Stomach smooth muscle (tissue), 2 donors: Measurements from ENCODE around the gene ABCC2.

Experiments
- H3K27ac ChIP-seq: one replicate; pipeline ENCODE4 v1.7.0; 2013; ENCODE audit warnings: mild to moderate bottlenecking, low read length, inconsistent platforms
- H3K27me3 ChIP-seq, 2 donors: one replicate each; pipeline ENCODE4 v1.7.0; 2013; ENCODE audit warnings: low read length in 2 of 2; ENCODE audit not compliant: insufficient read depth in 2 of 2, control insufficient read depth in 1 of 2
- H3K36me3 ChIP-seq, 2 donors: one replicate each; pipeline ENCODE4 v1.7.0; 2013; ENCODE audit warnings: low read length in 2 of 2; ENCODE audit not compliant: control insufficient read depth in 2 of 2, insufficient read depth in 2 of 2
- H3K4me1 ChIP-seq: one replicate; pipeline ENCODE4 v1.7.0; 2013; ENCODE audit warnings: low read length; ENCODE audit not compliant: control insufficient read depth, insufficient read depth
- H3K4me3 ChIP-seq, 2 donors: one replicate each; pipeline ENCODE4 v1.7.0; 2013; ENCODE audit warnings: low read length in 2 of 2
- H3K9ac ChIP-seq, 2 donors: one replicate each; pipeline ENCODE4 v1.7.0; 2013; ENCODE audit warnings: low read length in 2 of 2, mild to moderate bottlenecking in 1 of 2
- H3K9me3 ChIP-seq, 2 donors: one replicate each; pipeline ENCODE4 v1.7.0; 2013; ENCODE audit warnings: low read length in 2 of 2; ENCODE audit not compliant: control insufficient read depth in 2 of 2
- donor health status: healthy.
- donor health status: Pancreatic carcinoma.

Gene ABCC2

GRCh38 chr10:99750641-99751040 is 31.8 kb upstream of the ABCC2 start:
- Histone ChIP-seq H3K9me3 (no peaks in the 10 kb centered on the region), H3K27ac (no peak overlapping the region), H3K4me1 (no peaks in the 10 kb centered on the region), H3K9ac (no peak overlapping the region), H3K4me3 (no peak overlapping the region), H3K36me3 (peaks cover 31 to 37% of the 10 kb centered on the region in 2 donors), H3K27me3 (no peaks in the 10 kb centered on the region)

DNA sequence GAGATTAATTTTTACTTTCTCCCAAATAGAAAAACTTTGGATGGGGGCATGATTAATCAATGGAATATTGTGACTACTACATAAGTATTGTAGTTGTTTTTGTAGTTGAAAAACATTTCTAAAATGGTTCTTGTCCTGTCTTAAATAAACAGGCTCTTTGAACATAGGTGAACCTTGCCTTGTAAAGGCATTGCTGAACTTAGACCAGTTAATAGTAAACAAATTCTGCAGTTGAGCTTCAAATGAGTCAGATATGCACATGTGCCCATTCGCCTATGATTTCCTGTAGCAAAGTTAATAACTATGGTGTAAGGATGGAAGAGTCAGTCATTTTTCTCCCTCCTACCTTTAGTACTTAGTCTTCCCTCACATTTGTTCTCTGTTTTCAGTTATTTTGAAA is 27.8 kb upstream of the ABCC2 start:
- Histone ChIP-seq H3K9me3 (no peaks in the 10 kb centered on the region), H3K27me3 (no peaks in the 10 kb centered on the region), H3K36me3 (peaks cover 16 to 20% of the 10 kb centered on the region in 2 donors), H3K4me3 (no peak overlapping the region), H3K9ac (no peak overlapping the region), H3K4me1 (no peaks in the 10 kb centered on the region), H3K27ac (no peak overlapping the region)

- Histone ChIP-seq H3K4me3 (no peak overlapping the region), H3K9me3 (no peaks in the 10 kb centered on the region), H3K36me3 (peaks cover 16 to 27% of the 10 kb centered on the region in 2 donors), H3K27ac (no peak overlapping the region), H3K4me1 (no peaks in the 10 kb centered on the region), H3K9ac (no peak overlapping the region), H3K27me3 (no peaks in the 10 kb centered on the region)
Observed at GRCh38 chr10:99756159-99756558, 26.3 kb upstream of the ABCC2 start.

DNA sequence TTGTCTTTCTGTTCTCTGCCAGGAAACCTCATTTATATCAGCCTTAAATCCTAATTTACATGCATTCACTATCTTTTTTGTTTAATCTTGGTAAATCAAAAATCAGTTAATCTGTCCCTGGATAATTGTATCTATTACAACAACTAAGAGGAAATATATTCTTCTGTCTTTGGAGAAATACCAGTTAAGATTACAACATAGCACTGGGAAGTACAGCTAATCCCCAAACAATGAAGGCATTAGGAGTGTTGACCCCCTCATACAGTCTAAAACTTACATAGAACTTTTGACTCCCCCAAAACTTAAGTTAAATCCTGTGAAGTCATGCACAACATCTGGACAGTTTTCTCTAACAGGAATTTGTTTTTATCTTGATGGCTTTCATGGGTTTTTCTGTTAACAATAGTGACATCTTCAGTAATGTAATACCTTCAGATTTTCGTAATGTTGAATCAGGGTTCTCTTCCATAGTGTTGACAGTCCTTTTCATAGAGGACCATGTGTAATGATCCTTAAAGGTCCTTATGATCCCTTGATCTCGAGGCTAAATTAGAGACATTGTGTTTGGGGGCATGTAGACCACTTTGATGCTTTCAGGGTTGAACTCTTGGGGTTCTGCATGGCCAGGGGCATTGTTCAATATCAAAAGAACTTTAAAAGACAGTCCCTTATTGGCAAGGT is 24.1 kb upstream of the ABCC2 start:
- H3K9me3 ChIP-seq, result no peaks in the 10 kb centered on the region
- H3K27me3 ChIP-seq, result no peaks in the 10 kb centered on the region
- H3K4me3 ChIP-seq, result no peak overlapping the region
- H3K27ac ChIP-seq, result no peak overlapping the region
- H3K9ac ChIP-seq, result no peak overlapping the region
- no peaks in the 10 kb centered on the region for H3K4me1 ChIP-seq
- peaks cover 10 to 27% of the 10 kb centered on the region in 2 donors for H3K36me3 ChIP-seq

DNA sequence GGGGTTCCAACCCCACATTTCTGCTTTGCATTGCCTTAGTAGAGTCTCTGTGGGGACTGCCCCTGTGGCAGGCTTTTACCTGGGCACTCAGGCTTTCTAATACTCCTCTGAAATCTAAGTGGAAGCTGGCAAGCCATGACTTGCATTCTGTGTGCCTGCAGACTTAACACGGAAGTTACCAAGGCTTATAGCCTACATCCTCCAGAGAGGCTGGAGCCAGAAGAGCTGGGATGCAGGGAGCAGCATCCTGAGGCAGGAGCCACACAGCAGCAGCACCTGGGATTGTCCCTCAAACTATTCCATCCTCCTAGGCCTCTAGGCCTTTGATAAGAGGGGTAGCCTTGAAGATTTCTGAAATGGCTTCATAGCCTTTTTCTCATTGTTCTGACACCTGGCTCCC is 22.1 kb upstream of the ABCC2 start:
- Histone ChIP-seq H3K9ac (no peak overlapping the region), H3K4me3 (no peak overlapping the region), H3K36me3 (peaks cover 6 to 22% of the 10 kb centered on the region in 2 donors), H3K4me1 (no peaks in the 10 kb centered on the region), H3K27me3 (no peaks in the 10 kb centered on the region), H3K9me3 (no peaks in the 10 kb centered on the region), H3K27ac (no peak overlapping the region)

DNA sequence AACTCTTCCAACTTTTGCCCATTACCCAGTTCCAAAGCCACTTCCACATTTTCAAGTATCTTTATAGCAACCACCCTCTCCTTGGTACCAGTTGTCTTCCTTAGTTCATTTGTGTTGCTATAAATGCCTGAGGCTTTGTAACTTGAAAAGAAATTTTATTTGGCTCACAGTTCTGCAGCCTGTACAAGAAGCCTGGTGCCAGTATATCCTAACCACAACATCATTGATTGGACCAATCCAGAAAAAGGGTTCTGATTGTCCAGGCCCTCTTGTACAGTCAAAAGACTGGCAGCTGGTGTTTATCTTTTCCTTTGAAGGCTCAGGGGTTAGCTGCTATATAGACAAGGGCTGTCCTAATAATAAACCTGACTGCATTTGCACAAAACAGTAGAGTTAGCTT is 21.1 kb upstream of the ABCC2 start:
- no peak overlapping the region for H3K4me3 ChIP-seq
- H3K27me3 ChIP-seq, result no peaks in the 10 kb centered on the region
- H3K36me3 ChIP-seq, result peaks cover 6 to 14% of the 10 kb centered on the region in 2 donors
- H3K27ac ChIP-seq, result no peak overlapping the region
- no peaks in the 10 kb centered on the region for H3K4me1 ChIP-seq
- H3K9me3 ChIP-seq, result no peaks in the 10 kb centered on the region
- no peak overlapping the region for H3K9ac ChIP-seq

DNA sequence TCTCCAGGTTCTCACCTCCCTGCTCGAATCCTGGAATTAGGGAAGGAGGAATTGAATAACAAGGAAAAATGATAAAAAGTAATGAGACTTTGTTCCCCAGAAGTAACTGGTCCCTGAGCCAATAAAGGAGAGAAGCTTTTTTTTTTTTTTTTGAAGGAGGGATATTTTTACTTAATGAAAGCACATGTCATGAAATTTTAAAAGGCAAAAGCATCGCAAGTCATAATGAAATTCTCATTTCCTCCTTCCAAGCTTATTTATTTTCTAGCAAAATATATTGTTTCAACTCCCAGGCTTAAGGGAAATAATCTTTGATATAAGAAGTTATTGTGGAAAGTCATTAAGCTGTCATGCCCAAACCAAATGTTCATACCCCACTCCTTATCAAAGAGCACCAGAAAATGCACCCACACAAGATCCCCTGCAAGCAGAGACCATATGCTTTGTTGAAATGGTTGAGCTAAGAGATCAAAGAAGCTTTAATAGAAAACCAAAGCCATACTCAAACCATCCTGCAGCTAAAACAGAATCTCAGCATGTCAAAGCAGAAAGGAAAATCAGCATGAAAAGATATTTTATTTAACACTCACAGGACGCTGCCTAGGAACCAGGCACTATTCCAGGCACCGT is 16.7 kb upstream of the ABCC2 start:
- no peak overlapping the region for H3K27ac ChIP-seq
- H3K4me3 ChIP-seq, result no peak overlapping the region
- H3K9ac ChIP-seq, result no peak overlapping the region
- no peaks in the 10 kb centered on the region for H3K9me3 ChIP-seq
- H3K4me1 ChIP-seq, result no peaks in the 10 kb centered on the region
- H3K27me3 ChIP-seq, result no peaks in the 10 kb centered on the region
- no peaks in the 10 kb centered on the region for H3K36me3 ChIP-seq

- H3K27ac ChIP-seq, result no peak overlapping the region
- no peak overlapping the region for H3K4me3 ChIP-seq
- H3K9me3 ChIP-seq, result no peaks in the 10 kb centered on the region
- H3K9ac ChIP-seq, result no peak overlapping the region
- H3K27me3 ChIP-seq, result no peaks in the 10 kb centered on the region
- no peaks in the 10 kb centered on the region for H3K36me3 ChIP-seq
- no peaks in the 10 kb centered on the region for H3K4me1 ChIP-seq
Observed at GRCh38 chr10:99766302-99766681, 16.1 kb upstream of the ABCC2 start.

DNA sequence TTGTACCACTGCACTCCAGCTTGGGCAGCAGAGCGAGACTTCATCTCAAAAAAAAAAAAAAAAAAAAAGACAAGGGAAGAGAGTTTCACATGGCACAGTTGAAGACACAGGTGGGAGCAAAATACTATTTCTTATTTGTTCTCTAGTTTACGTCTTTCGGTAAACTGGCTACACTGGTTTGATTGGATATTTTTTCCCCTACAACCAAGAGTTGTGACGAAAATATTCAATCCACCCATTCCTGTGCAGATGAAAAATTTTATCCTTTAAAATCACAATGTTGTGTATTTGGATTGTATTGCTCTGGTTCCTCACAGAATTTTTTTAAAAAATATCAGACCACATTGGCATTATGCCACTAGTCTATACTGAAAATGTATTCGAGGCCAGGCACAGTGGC is 14.5 kb upstream of the ABCC2 start:
- no peak overlapping the region for H3K9ac ChIP-seq
- no peaks in the 10 kb centered on the region for H3K4me1 ChIP-seq
- H3K36me3 ChIP-seq, result no peaks in the 10 kb centered on the region
- H3K9me3 ChIP-seq, result no peaks in the 10 kb centered on the region
- H3K27me3 ChIP-seq, result no peaks in the 10 kb centered on the region
- no peak overlapping the region for H3K27ac ChIP-seq
- H3K4me3 ChIP-seq, result no peak overlapping the region

DNA sequence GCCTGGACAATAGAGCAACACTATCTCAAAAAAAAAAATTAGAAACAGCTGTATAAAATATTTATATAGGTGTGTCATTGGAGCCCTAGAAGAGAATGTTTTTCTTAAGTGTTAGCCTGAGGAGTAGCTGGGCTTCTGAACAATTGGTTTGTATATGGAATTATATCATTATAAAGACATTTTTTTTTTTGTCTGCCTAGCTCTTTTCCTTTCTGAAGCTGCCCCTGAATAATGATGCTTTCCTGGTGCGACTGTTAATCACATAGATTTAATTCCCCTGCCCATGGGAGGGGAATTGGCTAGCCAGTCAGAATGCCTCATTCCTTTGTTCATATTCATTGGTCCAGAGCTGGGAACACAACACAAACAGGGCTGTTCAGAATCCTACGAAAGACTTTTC is 13.9 kb upstream of the ABCC2 start:
- H3K4me1 ChIP-seq, result no peaks in the 10 kb centered on the region
- no peaks in the 10 kb centered on the region for H3K9me3 ChIP-seq
- no peak overlapping the region for H3K4me3 ChIP-seq
- no peaks in the 10 kb centered on the region for H3K36me3 ChIP-seq
- no peak overlapping the region for H3K9ac ChIP-seq
- no peak overlapping the region for H3K27ac ChIP-seq
- H3K27me3 ChIP-seq, result no peaks in the 10 kb centered on the region

- H3K9ac ChIP-seq, result no peak overlapping the region
- H3K4me1 ChIP-seq, result no peaks in the 10 kb centered on the region
- H3K9me3 ChIP-seq, result no peaks in the 10 kb centered on the region
- no peaks in the 10 kb centered on the region for H3K36me3 ChIP-seq
- no peak overlapping the region for H3K4me3 ChIP-seq
- H3K27ac ChIP-seq, result no peak overlapping the region
- H3K27me3 ChIP-seq, result no peaks in the 10 kb centered on the region
Observed at GRCh38 chr10:99769706-99770105, 12.7 kb upstream of the ABCC2 start.
